H9 (cell line): ENCODE results near the gene ADAM23. TPM values are rescaled to one million over a fixed set of nuclear protein-coding genes. Genes with fewer than 3 reads are reported as not detected.

Experiments used
- DNase-seq: peaks from one replicate; pipeline ENCODE4 v3.0.0-alpha.2; 2017
- H2AFZ ChIP-seq: one replicate; pipeline ENCODE4 v1.6.1; 2013; ENCODE audit warnings: mild to moderate bottlenecking, low read length, control low read depth, moderate library complexity
- H2AK5ac ChIP-seq: 2 replicates; pipeline ENCODE4 v1.6.1; 2013; ENCODE audit warnings: low read length, control low read depth, mixed read lengths; ENCODE audit not compliant: insufficient read length
- H2BK120ac ChIP-seq: one replicate; pipeline ENCODE4 v1.6.1; 2013; ENCODE audit warnings: low read depth, mild to moderate bottlenecking, low read length, control low read depth, inconsistent platforms; ENCODE audit not compliant: poor library complexity, severe bottlenecking
- H2BK12ac ChIP-seq: 2 replicates; pipeline ENCODE4 v1.6.1; 2013; ENCODE audit warnings: low read length, control low read depth, mixed read lengths, low read depth; ENCODE audit not compliant: insufficient read length
- H2BK15ac ChIP-seq: 2 replicates; pipeline ENCODE4 v1.6.1; 2013; ENCODE audit warnings: low read depth, low read length, control low read depth
- H2BK20ac ChIP-seq: one replicate; pipeline ENCODE4 v1.6.1; 2013; ENCODE audit warnings: low read depth, mild to moderate bottlenecking, low read length, control low read depth, inconsistent platforms; ENCODE audit not compliant: poor library complexity, severe bottlenecking
- H2BK5ac ChIP-seq: 2 replicates; pipeline ENCODE4 v1.6.1; 2013; ENCODE audit warnings: low read length, control low read depth, mixed read lengths; ENCODE audit not compliant: insufficient read length
- H3K14ac ChIP-seq: 2 replicates; pipeline ENCODE4 v1.6.1; 2013; ENCODE audit warnings: low read length, control low read depth; ENCODE audit not compliant: insufficient read depth
- H3K18ac ChIP-seq: 2 replicates; pipeline ENCODE4 v1.6.1; 2013; ENCODE audit warnings: low read depth, mild to moderate bottlenecking, mixed read lengths, low read length, control low read depth; ENCODE audit not compliant: insufficient read length
- H3K23ac ChIP-seq: 2 replicates; pipeline ENCODE4 v1.6.1; 2013; ENCODE audit warnings: low read length, control low read depth, mixed read lengths, low read depth; ENCODE audit not compliant: insufficient read length
- H3K23me2 ChIP-seq: 2 replicates; pipeline ENCODE4 v1.6.1; 2013; ENCODE audit warnings: low read depth, mild to moderate bottlenecking, mixed read lengths, low read length, control low read depth; ENCODE audit not compliant: insufficient read length, poor library complexity, severe bottlenecking
- H3K27ac ChIP-seq: 2 replicates; pipeline ENCODE4 v1.5.1; 2013; ENCODE audit warnings: low read length, control low read depth, mixed read lengths, low read depth; ENCODE audit not compliant: insufficient read length
- H3K27me3 ChIP-seq: 2 replicates; pipeline ENCODE4 v1.6.1; 2013; ENCODE audit warnings: low read length, control low read depth, inconsistent platforms; ENCODE audit not compliant: insufficient read depth
- H3K4ac ChIP-seq: 2 replicates; pipeline ENCODE4 v1.6.1; 2013; ENCODE audit warnings: low read depth, mild to moderate bottlenecking, control low read depth, inconsistent platforms, low read length, moderate library complexity
- H3K4me1 ChIP-seq: 2 replicates; pipeline ENCODE4 v1.6.1; 2013; ENCODE audit warnings: low read length, control low read depth, inconsistent platforms; ENCODE audit not compliant: insufficient read depth
- H3K4me2 ChIP-seq: 2 replicates; pipeline ENCODE4 v1.6.1; 2013; ENCODE audit warnings: low read length, control low read depth, mixed read lengths; ENCODE audit not compliant: insufficient read length, insufficient read depth
- H3K56ac ChIP-seq: 2 replicates; pipeline ENCODE4 v1.6.1; 2013; ENCODE audit warnings: low read depth, mild to moderate bottlenecking, mixed read lengths, low read length, control low read depth; ENCODE audit not compliant: insufficient read length
- H3K79me1 ChIP-seq: 2 replicates; pipeline ENCODE4 v1.6.1; 2013; ENCODE audit warnings: low read depth, mild to moderate bottlenecking, moderate library complexity, low read length, control low read depth, inconsistent platforms; ENCODE audit not compliant: insufficient read depth, poor library complexity, severe bottlenecking
- H3K79me2 ChIP-seq: 2 replicates; pipeline ENCODE4 v1.6.1; 2013; ENCODE audit warnings: low read length, control low read depth, inconsistent platforms; ENCODE audit not compliant: insufficient read depth
- H3K9ac ChIP-seq: 2 replicates; pipeline ENCODE4 v1.6.1; 2013; ENCODE audit warnings: low read length, control low read depth, mixed read lengths; ENCODE audit not compliant: insufficient read length; ENCODE audit errors: extremely low read depth
- H3K9me3 ChIP-seq: one replicate; pipeline ENCODE4 v1.6.1; 2013; ENCODE audit warnings: low read depth, low read length, inconsistent platforms; ENCODE audit not compliant: control insufficient read depth
- H3T11ph ChIP-seq: one replicate; pipeline ENCODE4 v1.6.1; 2013; ENCODE audit warnings: mild to moderate bottlenecking, low read length, control low read depth, inconsistent platforms
- H4K20me1 ChIP-seq: one replicate; pipeline ENCODE4 v1.6.1; 2013; ENCODE audit not compliant: control insufficient read depth, insufficient read length, insufficient read depth
- H4K5ac ChIP-seq: 2 replicates; pipeline ENCODE4 v1.6.1; 2013; ENCODE audit warnings: low read depth, mild to moderate bottlenecking, mixed read lengths, low read length, control low read depth; ENCODE audit not compliant: insufficient read length
- H4K8ac ChIP-seq: replicated peaks from 2 replicates; pipeline ENCODE4 v1.6.1; 2013; ENCODE audit warnings: low read length, control low read depth, mixed read lengths, low read depth; ENCODE audit not compliant: insufficient read length
- H4K91ac ChIP-seq: 2 replicates; pipeline ENCODE4 v1.6.1; 2013; ENCODE audit warnings: low read depth, mild to moderate bottlenecking, moderate library complexity, mixed read lengths, low read length, control low read depth; ENCODE audit not compliant: insufficient read length
- H3K27ac Mint-ChIP-seq, 3 experiments: 2 replicates in 2 of 3; 3 replicates in 1 of 3; pipeline ENCODE4 v1.8.0; 2020 to 2021; ENCODE audit warnings: mixed read lengths in 3 of 3, mild to moderate bottlenecking in 1 of 3, moderate library complexity in 1 of 3
- H3K27me3 Mint-ChIP-seq: 2 replicates; pipeline ENCODE4 v1.8.0; 2021; ENCODE audit warnings: low read depth, mild to moderate bottlenecking, moderate library complexity, mixed read lengths
- H3K36me3 Mint-ChIP-seq, 3 experiments: 2 replicates in 2 of 3; 3 replicates in 1 of 3; pipeline ENCODE4 v1.8.0; 2020 to 2021; ENCODE audit warnings: low read depth in 3 of 3, mixed read lengths in 3 of 3; ENCODE audit not compliant: insufficient read depth in 1 of 3
- H3K4me1 Mint-ChIP-seq, 2 experiments: 2 replicates each; pipeline ENCODE4 v1.8.0; 2020; ENCODE audit warnings: mixed read lengths in 2 of 2
- H3K4me3 Mint-ChIP-seq, 2 experiments: 2 replicates in 1 of 2; 3 replicates in 1 of 2; pipeline ENCODE4 v1.8.0; 2020 to 2021; ENCODE audit warnings: mild to moderate bottlenecking in 2 of 2, mixed read lengths in 2 of 2, moderate library complexity in 1 of 2
- H3K9me3 Mint-ChIP-seq, 2 experiments: 2 replicates in 1 of 2; 3 replicates in 1 of 2; pipeline ENCODE4 v1.8.0; 2020; ENCODE audit warnings: mild to moderate bottlenecking in 2 of 2, mixed read lengths in 2 of 2, moderate library complexity in 1 of 2
- WGBS: extraction: QIAGEN DNeasy Blood & Tissue Kit; methylation state at CpG from one replicate; pipeline ENCODE4 v1.1.7; 2013; ENCODE audit warnings: missing lambda C conversion rate, low lambda C conversion rate, mixed read lengths; ENCODE audit not compliant: insufficient read length; ENCODE audit errors: extremely low coverage; 5-methylcytosine and 5-hydroxymethylcytosine counted together
- total RNA-seq: library from RNA; stranded (reverse); gene quantifications from 2 replicates; pipeline ENCODE4 v1.2.1, GENCODE V29; 2021
- TF ChIP-seq, protein P1 (sequence below): fragments of 200-600 bp; sonication (generic); conservative IDR thresholded peaks from 3 replicates; pipeline ENCODE4 v1.8.0; 2021; ENCODE audit warnings: antibody characterized with exemption, mild to moderate bottlenecking

The ADAM23 gene
- total RNA-seq, 1 experiment from 2014 or later = 21.4 TPM

DNA sequence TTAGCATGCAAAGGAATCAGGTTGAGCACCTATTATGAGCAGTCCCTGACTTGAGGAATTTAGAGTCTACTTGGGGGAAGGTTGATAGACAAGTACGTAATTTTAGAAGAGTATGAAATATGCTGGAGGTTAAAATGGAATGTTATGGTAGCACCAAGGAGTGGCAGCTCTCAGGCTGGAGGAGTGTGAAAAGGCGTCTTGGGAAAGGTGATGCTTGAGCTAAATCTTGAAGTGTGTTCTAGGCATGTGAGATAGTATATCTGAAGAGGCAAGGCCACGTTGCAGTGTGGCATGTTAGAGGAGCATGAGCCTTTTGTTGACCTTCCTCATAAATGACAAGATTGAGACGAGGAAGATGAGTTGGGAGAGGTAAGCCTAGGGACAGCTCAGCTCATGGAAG lies 39.3 kb downstream of the ADAM23 start:
- H2BK20ac ChIP-seq = no peak overlapping the region
- H2BK12ac ChIP-seq = no peak overlapping the region
- no peak overlapping the region for H2AFZ ChIP-seq
- Mint-ChIP-seq H3K27ac (no peak overlapping the region), H3K4me3 (no peak overlapping the region), H3K36me3 (peaks cover 0 to 21% (median 14%) of the 10 kb centered on the region in 3 experiments; a peak in 6 of 7 replicates), H3K27me3 (no peaks in the 10 kb centered on the region), H3K9me3 (peaks cover 0 to 5% of the 10 kb centered on the region in 2 experiments; a peak in 1 of 5 replicates), H3K4me1 (peaks cover 6 to 8% of the 10 kb centered on the region in 2 experiments)
- no peak overlapping the region for H3K27ac ChIP-seq
- H3K23ac ChIP-seq = no peak overlapping the region
- DNase-seq = no peak
- H3K9ac ChIP-seq = no peak overlapping the region
- H2BK15ac ChIP-seq = no peak overlapping the region
- H3K56ac ChIP-seq = no peak overlapping the region
- H3K4ac ChIP-seq = no peak overlapping the region
- no peak overlapping the region for H2BK120ac ChIP-seq
- H3K9me3 ChIP-seq = no peaks in the 10 kb centered on the region
- H4K20me1 ChIP-seq = no peaks in the 10 kb centered on the region
- H3K14ac ChIP-seq = no peak overlapping the region
- H4K91ac ChIP-seq = no peak overlapping the region
- H3K79me2 ChIP-seq = 0 out of 2 replicates have a peak, but pooled peaks cover 2% of the 10 kb centered on the region
- no peak overlapping the region for H3K18ac ChIP-seq
- WGBS = no CpG with 5 or more reads among the region's 4 CpGs
- TF ChIP-seq, protein P1, sequence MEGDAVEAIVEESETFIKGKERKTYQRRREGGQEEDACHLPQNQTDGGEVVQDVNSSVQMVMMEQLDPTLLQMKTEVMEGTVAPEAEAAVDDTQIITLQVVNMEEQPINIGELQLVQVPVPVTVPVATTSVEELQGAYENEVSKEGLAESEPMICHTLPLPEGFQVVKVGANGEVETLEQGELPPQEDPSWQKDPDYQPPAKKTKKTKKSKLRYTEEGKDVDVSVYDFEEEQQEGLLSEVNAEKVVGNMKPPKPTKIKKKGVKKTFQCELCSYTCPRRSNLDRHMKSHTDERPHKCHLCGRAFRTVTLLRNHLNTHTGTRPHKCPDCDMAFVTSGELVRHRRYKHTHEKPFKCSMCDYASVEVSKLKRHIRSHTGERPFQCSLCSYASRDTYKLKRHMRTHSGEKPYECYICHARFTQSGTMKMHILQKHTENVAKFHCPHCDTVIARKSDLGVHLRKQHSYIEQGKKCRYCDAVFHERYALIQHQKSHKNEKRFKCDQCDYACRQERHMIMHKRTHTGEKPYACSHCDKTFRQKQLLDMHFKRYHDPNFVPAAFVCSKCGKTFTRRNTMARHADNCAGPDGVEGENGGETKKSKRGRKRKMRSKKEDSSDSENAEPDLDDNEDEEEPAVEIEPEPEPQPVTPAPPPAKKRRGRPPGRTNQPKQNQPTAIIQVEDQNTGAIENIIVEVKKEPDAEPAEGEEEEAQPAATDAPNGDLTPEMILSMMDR = no peak
- H3K4me2 ChIP-seq = no peak overlapping the region
- no peak overlapping the region for H4K8ac ChIP-seq
- no peaks in the 10 kb centered on the region for H3K79me1 ChIP-seq
- H3K23me2 ChIP-seq = no peaks in the 10 kb centered on the region
- peaks cover 5% of the 10 kb centered on the region; the same call in 1 of the 2 replicates for H3K4me1 ChIP-seq
- no peak overlapping the region for H4K5ac ChIP-seq
- H2BK5ac ChIP-seq = no peak overlapping the region
- no peaks in the 10 kb centered on the region for H3K27me3 ChIP-seq
- no peak overlapping the region for H2AK5ac ChIP-seq
- no peak overlapping the region for H3T11ph ChIP-seq
